Tibial artery (tissue), 4 donors: ENCODE measurements around the gene NAA35.

Experiments
- DNase-seq, 2 donors: peaks; one replicate each; pipeline ENCODE4 v3.0.0-alpha.2; 2019
- H3K27ac ChIP-seq, 2 donors: fragments of 200-600 bp; sonication (generic) in 1 of 2; 1 replicate in 1 of 2; 2 replicates in 1 of 2; pipeline ENCODE4 v1.5.1; 2018 to 2019; ENCODE audit warnings: mild to moderate bottlenecking in 1 of 2
- H3K27me3 ChIP-seq, 2 donors: fragments of 200-600 bp; sonication (generic) in 1 of 2; one replicate each; pipeline versions ENCODE4 v1.5.1 to v1.6.0; 2016 to 2019
- H3K36me3 ChIP-seq, 3 donors: fragments of 200-600 bp; sonication (generic) in 2 of 3; one replicate each; pipeline ENCODE4 v1.5.1; 2016 to 2019; ENCODE audit warnings: mild to moderate bottlenecking in 2 of 3
- H3K4me1 ChIP-seq, 4 donors: fragments of 200-600 bp; sonication (generic) in 2 of 4; 1 replicate in 3 of 4; 2 replicates in 1 of 4; pipeline ENCODE4 v1.5.1; 2016 to 2019
- H3K4me3 ChIP-seq, 2 donors: fragments of 200-600 bp; sonication (generic) in 1 of 2; 1 replicate in 1 of 2; 2 replicates in 1 of 2; pipeline ENCODE4 v1.5.1; 2018 to 2019; ENCODE audit warnings: mild to moderate bottlenecking in 2 of 2
- H3K9me3 ChIP-seq, 3 donors: fragments of 200-600 bp; sonication (generic) in 1 of 3; one replicate each; pipeline ENCODE4 v1.5.1; 2016 to 2019
- intact Hi-C: fragments of 100-400 bp; cut with DNase I; formaldehyde crosslinking; loops from one replicate; pipeline ENCODE4 v1.15.0; 2023; ENCODE audit warnings: low total_unique reads
- TF ChIP-seq, protein P1 (sequence below), 2 experiments: fragments of 200-600 bp in 1 of 2; fragments of 450-650 bp in 1 of 2; IDR thresholded peaks; one replicate each; pipeline ENCODE4 v1.5.1; 2017 to 2019; ENCODE audit warnings: antibody characterized with exemption in 2 of 2, mild to moderate bottlenecking in 1 of 2, moderate library complexity in 1 of 2

Gene NAA35

GRCh38 chr9:86034863-86035734 lies 94.2 kb downstream of the NAA35 start:
- Histone ChIP-seq H3K27ac (no peak overlapping the region), H3K4me3 (no peak overlapping the region), H3K4me1 (no peaks in the 10 kb centered on the region), H3K36me3 (peaks cover 0 to 26% (median 17%) of the 10 kb centered on the region in 3 donors), H3K9me3 (no peaks in the 10 kb centered on the region), H3K27me3 (no peaks in the 10 kb centered on the region)
- intact Hi-C loops, result no loop called here
- no peak for DNase-seq
- TF ChIP-seq, protein P1, sequence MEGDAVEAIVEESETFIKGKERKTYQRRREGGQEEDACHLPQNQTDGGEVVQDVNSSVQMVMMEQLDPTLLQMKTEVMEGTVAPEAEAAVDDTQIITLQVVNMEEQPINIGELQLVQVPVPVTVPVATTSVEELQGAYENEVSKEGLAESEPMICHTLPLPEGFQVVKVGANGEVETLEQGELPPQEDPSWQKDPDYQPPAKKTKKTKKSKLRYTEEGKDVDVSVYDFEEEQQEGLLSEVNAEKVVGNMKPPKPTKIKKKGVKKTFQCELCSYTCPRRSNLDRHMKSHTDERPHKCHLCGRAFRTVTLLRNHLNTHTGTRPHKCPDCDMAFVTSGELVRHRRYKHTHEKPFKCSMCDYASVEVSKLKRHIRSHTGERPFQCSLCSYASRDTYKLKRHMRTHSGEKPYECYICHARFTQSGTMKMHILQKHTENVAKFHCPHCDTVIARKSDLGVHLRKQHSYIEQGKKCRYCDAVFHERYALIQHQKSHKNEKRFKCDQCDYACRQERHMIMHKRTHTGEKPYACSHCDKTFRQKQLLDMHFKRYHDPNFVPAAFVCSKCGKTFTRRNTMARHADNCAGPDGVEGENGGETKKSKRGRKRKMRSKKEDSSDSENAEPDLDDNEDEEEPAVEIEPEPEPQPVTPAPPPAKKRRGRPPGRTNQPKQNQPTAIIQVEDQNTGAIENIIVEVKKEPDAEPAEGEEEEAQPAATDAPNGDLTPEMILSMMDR (IDR thresholded peaks at IDR 0.05), result no peak

DNA sequence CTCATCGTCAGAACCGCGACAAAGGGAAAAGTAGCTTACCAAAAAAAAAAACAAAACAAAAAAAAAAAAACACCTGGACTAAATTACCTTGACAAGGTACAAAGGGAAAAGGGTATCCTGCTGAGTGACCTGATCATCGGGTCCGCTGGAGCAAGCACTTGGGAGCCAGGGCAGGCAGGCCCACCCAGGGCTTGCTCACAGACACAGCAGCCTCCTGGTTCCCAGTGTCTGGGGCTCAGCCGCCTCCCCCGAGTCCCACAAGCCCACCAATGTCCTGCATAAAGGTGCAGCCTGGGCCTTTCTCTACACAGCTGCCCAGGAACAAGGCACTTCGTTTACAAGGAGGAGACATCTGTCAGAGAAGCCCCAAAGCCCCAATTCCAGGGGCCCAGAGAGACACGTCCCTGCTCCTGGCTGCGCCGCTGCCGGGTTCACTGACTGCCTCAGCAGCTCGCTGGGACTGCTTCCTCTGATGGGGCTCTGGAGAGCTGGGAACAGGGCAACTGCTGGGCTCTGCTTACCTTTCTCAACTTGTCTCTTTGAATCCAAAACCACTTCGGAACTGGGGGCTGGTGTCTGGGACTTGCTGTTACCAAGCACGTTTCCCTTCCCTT lies 95.0 kb downstream of the NAA35 start:
- Histone ChIP-seq H3K4me1 (no peaks in the 10 kb centered on the region), H3K9me3 (no peaks in the 10 kb centered on the region), H3K27me3 (no peaks in the 10 kb centered on the region), H3K36me3 (peaks cover 0 to 26% (median 17%) of the 10 kb centered on the region in 3 donors), H3K4me3 (no peak overlapping the region), H3K27ac (no peak overlapping the region)
- no peak for DNase-seq
- TF ChIP-seq, protein P1 (IDR thresholded peaks at IDR 0.05), result no peak
- intact Hi-C loops, result no loop called here

DNA sequence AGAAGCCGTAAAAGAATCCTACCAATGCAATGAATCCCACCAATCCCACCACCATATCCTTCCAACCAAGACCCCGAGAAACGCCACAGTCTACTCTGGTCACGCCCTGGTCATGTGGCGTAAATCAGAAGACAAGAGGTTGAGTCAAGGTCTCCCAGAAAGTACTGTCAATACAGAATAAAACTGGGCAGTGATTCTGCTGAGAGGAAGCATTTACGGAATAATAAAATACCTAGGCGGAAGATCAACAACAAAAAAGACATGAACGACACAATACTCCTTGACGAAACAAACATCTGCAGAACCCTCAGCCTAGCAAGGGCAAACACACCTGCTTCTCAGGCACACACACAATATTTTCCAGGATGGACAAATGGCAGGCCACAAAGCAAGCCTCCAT lies 95.6 kb downstream of the NAA35 start:
- Histone ChIP-seq H3K9me3 (no peaks in the 10 kb centered on the region), H3K36me3 (peaks cover 0 to 26% (median 17%) of the 10 kb centered on the region in 3 donors), H3K27me3 (no peaks in the 10 kb centered on the region), H3K4me1 (no peaks in the 10 kb centered on the region), H3K27ac (no peak overlapping the region), H3K4me3 (no peak overlapping the region)
- TF ChIP-seq, protein P1 (IDR thresholded peaks at IDR 0.05), result no peak
- intact Hi-C loops, result no loop called here
- no peak for DNase-seq

DNA sequence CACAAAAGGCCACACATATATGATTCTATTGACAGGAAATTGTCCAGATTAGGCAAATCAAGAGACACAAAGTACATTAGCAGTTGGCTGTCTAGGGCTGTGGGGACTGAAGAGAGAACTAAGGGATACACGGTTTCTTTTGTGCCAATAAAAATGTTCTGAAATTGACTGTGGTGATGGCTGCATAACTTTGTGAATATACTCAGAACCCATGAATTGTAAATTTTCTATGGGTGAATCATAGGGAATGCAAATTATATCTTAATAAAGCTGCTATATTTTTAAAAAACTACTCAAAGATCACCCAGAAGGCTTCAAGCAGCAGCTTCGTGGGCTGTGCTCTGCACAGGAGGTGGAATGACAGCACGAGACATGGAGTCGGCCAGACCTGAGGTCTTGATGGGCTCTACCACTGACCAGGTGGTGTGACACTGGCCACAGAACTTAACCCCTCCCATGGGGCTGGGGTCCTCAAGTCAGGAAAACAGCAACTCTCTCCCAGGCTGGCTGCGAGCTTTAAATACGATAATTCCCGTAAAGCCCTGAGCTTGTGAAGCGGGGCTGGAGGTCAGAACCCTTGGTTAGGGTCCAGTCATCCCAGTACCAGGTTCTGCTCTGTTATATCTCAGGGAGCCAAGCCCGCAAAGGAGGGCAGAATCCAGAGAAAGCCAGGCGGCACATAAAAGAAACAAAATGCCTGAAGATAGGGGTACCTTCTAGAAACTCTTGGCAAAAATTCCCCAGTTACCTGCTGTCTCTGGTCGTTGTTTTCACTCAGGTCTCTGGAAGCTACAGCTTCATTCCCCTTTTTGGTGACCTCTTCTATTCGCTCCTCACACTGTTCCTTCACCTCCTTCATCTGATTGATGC lies 99.3 kb downstream of the NAA35 start:
- TF ChIP-seq, protein P1 (IDR thresholded peaks at IDR 0.05), result no peak
- H3K4me3 ChIP-seq, result no peak overlapping the region
- no peak overlapping the region for H3K27ac ChIP-seq
- H3K27me3 ChIP-seq, result no peaks in the 10 kb centered on the region
- no peaks in the 10 kb centered on the region for H3K9me3 ChIP-seq
- no peak for DNase-seq
- intact Hi-C loops, result no loop called here
- no peaks in the 10 kb centered on the region for H3K4me1 ChIP-seq
- peaks cover 0 to 8% (median 4%) of the 10 kb centered on the region in 3 donors for H3K36me3 ChIP-seq

DNA sequence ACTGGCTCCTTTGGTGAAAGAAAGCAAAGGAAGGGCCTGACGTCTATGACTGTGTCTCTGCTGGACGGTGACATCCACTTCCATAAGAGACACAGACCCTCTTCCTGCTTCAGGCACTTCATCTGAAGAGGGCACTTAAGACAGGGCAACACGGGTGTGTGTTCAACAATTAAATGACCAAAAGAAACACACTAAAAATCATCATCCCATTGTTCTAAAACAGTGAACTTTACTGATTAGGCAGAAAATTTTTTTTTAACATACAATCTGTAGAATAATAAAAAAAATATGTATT lies 99.9 kb downstream of the NAA35 start:
- Histone ChIP-seq H3K36me3 (peaks cover 0 to 6% (median 4%) of the 10 kb centered on the region in 3 donors), H3K9me3 (no peaks in the 10 kb centered on the region), H3K4me1 (no peaks in the 10 kb centered on the region), H3K4me3 (no peak overlapping the region), H3K27ac (no peak overlapping the region), H3K27me3 (no peaks in the 10 kb centered on the region)
- intact Hi-C loops, result no loop called here
- DNase-seq, result no peak
- TF ChIP-seq, protein P1 (IDR thresholded peaks at IDR 0.05), result no peak
